PC-9 (cell line): Measurements from ENCODE around the gene DDX10.

Experiments
- CTCF ChIP-seq: fragments of 200-600 bp; sonication (generic); conservative IDR thresholded peaks from 2 replicates; pipeline ENCODE4 v1.6.1; 2017; ENCODE audit warnings: mixed run types, antibody characterized with exemption, mild to moderate bottlenecking, moderate library complexity
- EZH2 ChIP-seq: fragments of 200-600 bp; sonication (generic); IDR thresholded peaks from 2 replicates; pipeline ENCODE4 v1.8.0; 2017; ENCODE audit warnings: antibody characterized with exemption, low read depth

- no peak for TF ChIP-seq CTCF
- no peak for TF ChIP-seq EZH2
Measured at GRCh38 chr11:108813086-108813485, 148.2 kb downstream of the DDX10 start.
